Measurements from ENCODE around the gene WEE1.
"Not testable (repeated sequence)": the region's sequence is repeated elsewhere in the genome, so short reads cannot be mapped to it uniquely, and the experiment has no call there.

The WEE1 gene

GRCh38 chr11:9533736-9534473 is 39.6 kb upstream of the WEE1 start:
- no peak for TF ChIP-seq CTCF (IDR thresholded peaks at IDR 0.05; ENCODE audit: insufficient read depth, low read length, missing control alignments)
- no peak for DNase-seq (ENCODE audit: low read depth, low spot score)
- ChIA-PET POLR2A (no interaction called here), CTCF (interaction anchor here (0.9 to 3.5 kb wide), 11 partner anchors 8 to 215 kb away, joined by 3 to 28 read pairs (median 10); no protein-coding TSS in a partner anchor)
- H3K4me3 ChIP-seq (ENCODE audit: low read depth, low read length), result no peak overlapping the region

GRCh38 chr11:9535189-9535781 is 38.2 kb upstream of the WEE1 start:
- POLR2A ChIA-PET, result interaction anchor here (0.6 kb wide), 2 partner anchors 77 to 935 kb away, joined by 3 to 4 read pairs; no protein-coding TSS in a partner anchor
- peak; percentile 63 for TF ChIP-seq CTCF (IDR thresholded peaks at IDR 0.05; ENCODE audit: insufficient read depth, low read length, missing control alignments)
- CTCF ChIA-PET, result interaction anchor here (0.6 to 3.5 kb wide), 30 partner anchors 10 to 831 kb away, joined by 3 to 28 read pairs (median 4); partner anchors contain the start of gene WEE1
- no peak overlapping the region for H3K4me3 ChIP-seq (ENCODE audit: low read depth, low read length)
- no peak for DNase-seq (ENCODE audit: low read depth, low spot score)

GRCh38 chr11:9538548-9538947 is 34.9 kb upstream of the WEE1 start:
- POLR2A ChIA-PET, result no interaction called here
- CTCF ChIA-PET, result interaction anchor here (1.3 kb wide), 1 partner anchor 16 kb away, joined by 3 read pairs; no protein-coding TSS in a partner anchor
- no peak for DNase-seq (ENCODE audit: low read depth, low spot score)
- no peak for TF ChIP-seq CTCF (IDR thresholded peaks at IDR 0.05; ENCODE audit: insufficient read depth, low read length, missing control alignments)
- no peak overlapping the region for H3K4me3 ChIP-seq (ENCODE audit: low read depth, low read length)

- DNase-seq (ENCODE audit: low read depth, low spot score); H3K4me3 ChIP-seq (ENCODE audit: low read depth, low read length); POLR2A ChIA-PET: not testable (repeated sequence)
- CTCF ChIA-PET, result interaction anchor here (1.5 kb wide), 1 partner anchor 15 kb away, joined by 10 read pairs; no protein-coding TSS in a partner anchor
Observed at GRCh38 chr11:9549216-9549615, 24.3 kb upstream of the WEE1 start.

GRCh38 chr11:9550191-9550628 is 23.3 kb upstream of the WEE1 start:
- ChIA-PET POLR2A (no interaction called here), CTCF (interaction anchor here (1.3 to 1.6 kb wide), 2 partner anchors 15 to 16 kb away, joined by 3 to 6 read pairs; no protein-coding TSS in a partner anchor)
- TF ChIP-seq CTCF (IDR thresholded peaks at IDR 0.05; ENCODE audit: insufficient read depth, low read length, missing control alignments), result no peak

GRCh38 chr11:9561279-9561982 is 12.0 kb upstream of the WEE1 start:
- ChIA-PET CTCF (interaction anchor here (0.7 kb wide), 1 partner anchor 26 kb away, joined by 3 read pairs; no protein-coding TSS in a partner anchor), POLR2A (no interaction called here)
- no peak for DNase-seq (ENCODE audit: low read depth, low spot score)
- TF ChIP-seq CTCF (IDR thresholded peaks at IDR 0.05; ENCODE audit: insufficient read depth, low read length, missing control alignments), result no peak
- H3K4me3 ChIP-seq (ENCODE audit: low read depth, low read length), result no peak overlapping the region

More at GRCh38 chr11:9550191-9550628, 23.3 kb upstream of the WEE1 start:
- no peak for DNase-seq (ENCODE audit: low read depth, low spot score)
- no peak overlapping the region for H3K4me3 ChIP-seq (ENCODE audit: low read depth, low read length)

Measured in AG04449 (cell line).